Pericardium fibroblast (primary cell): ENCODE results near the gene VGF. TPM values are rescaled to one million over a fixed set of nuclear protein-coding genes. Genes with fewer than 3 reads are reported as not detected.

Source experiments
- total RNA-seq: library from RNA; depleted of rRNA; stranded (reverse); fragments of >200 nt; gene quantifications from 2 replicates; pipeline ENCODE4 v1.2.3, GENCODE V29; 2015

VGF gene
- total RNA-seq = 0.51 TPM in 1 of 2 replicates, not detected in the other

GRCh38 chr7:101165075-101165957 is at the start of gene VGF:
VGF (minus strand) TSS chr7:101165569; CDS start chr7:101164843, 726 bp downstream.

GRCh38 chr7:101200862-101201599 is 35.7 kb upstream of the VGF start, which contains the start of gene MOGAT3:
MOGAT3 (minus strand) TSS chr7:101201036; CDS start chr7:101200854, 182 bp downstream.

GRCh38 chr7:101180130-101180755 is 14.9 kb upstream of the VGF start, which contains the start of gene NAT16:
NAT16 (minus strand) TSS chr7:101180293; CDS start chr7:101174807, 5,486 bp downstream.

GRCh38 chr7:101153969-101154692 is 11.2 kb downstream of the VGF start, which contains the start of gene AP1S1:
AP1S1 (plus strand) TSS chr7:101154476; CDS start chr7:101154515, 39 bp downstream.

GRCh38 chr7:101126651-101127459 is 38.5 kb downstream of the VGF start, which contains the start of gene SERPINE1:
SERPINE1 (plus strand) TSS chr7:101127104; CDS start chr7:101128394, 1,290 bp downstream.

Other genes starting within 250 kb of the VGF start
- gene MUC3A, start 216.0 kb downstream of the VGF start, total RNA-seq = not detected in 2 replicates
- 0.35 TPM in 1 of 2 replicates, not detected in the other for gene MUC12, start 196.0 kb downstream of the VGF start, total RNA-seq
- not detected in 2 replicates for gene MUC17, start 145.5 kb downstream of the VGF start, total RNA-seq
- gene TRIM56, start 80.1 kb downstream of the VGF start, total RNA-seq = 9.3 and 11.8 TPM in 2 replicates
- gene SERPINE1, start 38.5 kb downstream of the VGF start, total RNA-seq = 375 and 1,123 TPM in 2 replicates
- gene AP1S1, start 11.1 kb downstream of the VGF start, total RNA-seq = 88.0 and 89.1 TPM in 2 replicates
- gene NAT16, start 14.7 kb upstream of the VGF start, total RNA-seq = not detected in 2 replicates
- not detected in 2 replicates for gene MOGAT3, start 35.5 kb upstream of the VGF start, total RNA-seq
- 68.8 and 98.8 TPM in 2 replicates for gene PLOD3, start 52.0 kb upstream of the VGF start, total RNA-seq
- gene ZNHIT1, start 52.6 kb upstream of the VGF start, total RNA-seq = 104 and 146 TPM in 2 replicates
- gene CLDN15, start 72.2 kb upstream of the VGF start, total RNA-seq = 4.2 and 5.3 TPM in 2 replicates
- gene FIS1, start 79.5 kb upstream of the VGF start, total RNA-seq = 210 and 232 TPM in 2 replicates
- gene IFT22, start 156.2 kb upstream of the VGF start, total RNA-seq = 20.0 and 39.1 TPM in 2 replicates
- gene COL26A1, start 197.3 kb upstream of the VGF start, total RNA-seq = under 0.01 TPM in 1 of 2 replicates, not detected in the other